Stimulated activated CD8-positive, alpha-beta memory T cell treated with anti-CD3 and anti-CD28 coated beads, Interleukin-12 subunit alpha, Interleukin-12 subunit beta, amount 100 ng/mL, for 1 hour (primary cell): ENCODE results near the gene JMJD8.
A peak's percentile ranks its signal among the peaks of the same experiment; 100 is the strongest.
"Not testable (repeated sequence)": the region's sequence is repeated elsewhere in the genome, so short reads cannot be mapped to it uniquely, and the experiment has no call there.

ENCODE experiments used
- DNase-seq: peaks from one replicate; pipeline ENCODE4 v3.0.0-alpha.2; 2020; ENCODE audit warnings: low read depth

JMJD8 gene

GRCh38 chr16:708959-709358, 24.8 kb upstream of the JMJD8 start:
- DNase-seq: no peak

DNA sequence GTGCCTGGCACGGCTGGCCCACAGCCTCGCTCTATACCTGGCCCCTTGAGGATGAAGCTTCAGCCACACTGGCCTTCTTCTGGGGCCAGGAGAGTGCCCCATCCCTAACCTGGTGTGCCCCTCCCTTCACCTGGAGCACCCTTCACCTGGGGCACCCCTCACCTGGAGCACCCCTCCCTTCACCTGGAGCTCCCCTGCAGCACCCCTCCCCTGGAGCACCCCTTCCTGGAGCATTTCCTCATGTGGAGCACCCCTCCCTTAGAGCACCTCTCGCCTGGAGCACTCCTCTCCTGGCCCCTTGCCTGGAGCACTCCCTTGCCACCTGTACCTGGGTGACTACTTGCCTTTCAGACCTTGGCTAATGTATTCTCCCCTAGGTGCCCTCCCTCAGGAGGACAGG, 23.9 kb upstream of the JMJD8 start:
- no peak for DNase-seq

GRCh38 chr16:707062-707538, 23.0 kb upstream of the JMJD8 start:
- DNase-seq: no peak

GRCh38 chr16:706189-707061, 22.3 kb upstream of the JMJD8 start:
- no peak for DNase-seq

- no peak for DNase-seq
Measured at GRCh38 chr16:705431-706188, 21.5 kb upstream of the JMJD8 start, which contains the start of gene FBXL16. Gene FBXL16 (minus strand): TSS chr16:705801. CDS start chr16:697405, 8,396 bp downstream.

DNA sequence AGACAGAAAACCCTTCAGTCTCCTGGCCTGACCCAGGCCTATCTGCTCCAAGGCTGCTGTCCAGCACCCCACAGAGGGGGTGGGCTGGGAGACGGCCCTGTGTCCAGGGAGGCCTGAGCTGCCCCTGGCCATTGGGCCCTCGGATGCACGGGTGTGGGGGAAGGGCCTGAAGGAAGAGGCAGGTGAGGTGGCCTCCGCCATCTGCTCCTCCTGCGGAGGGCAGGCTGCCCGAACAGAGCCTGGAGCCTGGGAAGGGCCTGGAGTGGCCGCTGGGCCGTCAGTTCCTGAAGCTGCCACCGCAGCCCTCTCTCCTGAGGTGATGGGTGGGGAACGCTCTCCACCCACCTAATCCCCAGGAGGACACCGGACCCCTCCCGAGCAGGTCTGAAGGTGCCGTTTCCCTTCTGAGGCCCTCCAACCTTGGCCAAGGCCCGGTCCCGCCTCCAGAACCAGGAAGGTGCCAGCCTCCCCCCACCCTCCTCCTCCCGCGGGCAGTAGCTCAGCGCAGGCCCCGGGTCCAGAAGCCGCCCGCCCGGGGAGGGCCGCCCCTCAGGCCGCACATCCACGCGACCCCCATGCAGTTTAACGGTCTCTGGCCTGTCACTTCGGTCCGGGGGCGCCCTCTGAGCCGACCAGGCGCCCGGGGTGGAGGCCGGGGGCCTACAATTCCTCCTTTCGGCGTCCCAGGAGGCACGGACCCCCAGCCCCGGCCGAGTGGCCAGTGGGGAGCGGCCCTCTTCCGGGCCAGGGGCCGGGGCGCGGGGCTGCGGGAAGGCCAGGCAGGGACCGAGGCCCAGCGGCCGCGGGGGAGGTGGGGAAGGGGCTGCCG, 20.6 kb upstream of the JMJD8 start:
- DNase-seq: no peak

GRCh38 chr16:704047-704446, 19.9 kb upstream of the JMJD8 start:
- no peak for DNase-seq

- DNase-seq: no peak
Measured at GRCh38 chr16:703406-703805, 19.3 kb upstream of the JMJD8 start.

GRCh38 chr16:702341-702740, 18.2 kb upstream of the JMJD8 start:
- DNase-seq: no peak

GRCh38 chr16:700684-701584, 16.8 kb upstream of the JMJD8 start:
- DNase-seq: no peak

GRCh38 chr16:698911-699671, 15.0 kb upstream of the JMJD8 start:
- no peak for DNase-seq

GRCh38 chr16:695355-696089, 11.4 kb upstream of the JMJD8 start:
- peak; percentile 38 for DNase-seq

DNA sequence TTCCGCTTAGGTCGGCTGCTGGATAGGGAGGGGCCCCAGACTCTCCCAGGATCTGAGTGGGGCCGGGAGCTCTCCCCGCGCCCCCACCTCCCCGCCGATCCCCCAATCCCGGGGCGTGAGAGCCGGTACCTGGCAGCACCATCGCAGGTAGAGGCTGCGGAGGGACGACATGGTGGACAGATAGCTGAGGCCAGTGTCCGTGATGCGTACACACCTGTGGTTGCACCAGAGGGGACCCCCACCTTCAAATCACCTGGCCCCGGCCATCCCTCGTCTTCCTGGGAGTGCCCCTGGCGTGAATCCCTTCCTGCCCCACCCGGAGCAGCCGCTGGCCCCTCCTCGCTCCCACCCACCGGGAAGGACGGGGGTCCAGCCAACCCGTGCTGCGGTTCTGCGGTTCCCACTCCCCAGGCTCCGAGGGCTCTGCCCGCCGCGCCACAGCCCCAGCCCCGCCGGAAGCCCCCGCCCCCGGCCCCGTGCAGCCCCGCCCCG, 10.8 kb upstream of the JMJD8 start:
- no peak for DNase-seq

DNA sequence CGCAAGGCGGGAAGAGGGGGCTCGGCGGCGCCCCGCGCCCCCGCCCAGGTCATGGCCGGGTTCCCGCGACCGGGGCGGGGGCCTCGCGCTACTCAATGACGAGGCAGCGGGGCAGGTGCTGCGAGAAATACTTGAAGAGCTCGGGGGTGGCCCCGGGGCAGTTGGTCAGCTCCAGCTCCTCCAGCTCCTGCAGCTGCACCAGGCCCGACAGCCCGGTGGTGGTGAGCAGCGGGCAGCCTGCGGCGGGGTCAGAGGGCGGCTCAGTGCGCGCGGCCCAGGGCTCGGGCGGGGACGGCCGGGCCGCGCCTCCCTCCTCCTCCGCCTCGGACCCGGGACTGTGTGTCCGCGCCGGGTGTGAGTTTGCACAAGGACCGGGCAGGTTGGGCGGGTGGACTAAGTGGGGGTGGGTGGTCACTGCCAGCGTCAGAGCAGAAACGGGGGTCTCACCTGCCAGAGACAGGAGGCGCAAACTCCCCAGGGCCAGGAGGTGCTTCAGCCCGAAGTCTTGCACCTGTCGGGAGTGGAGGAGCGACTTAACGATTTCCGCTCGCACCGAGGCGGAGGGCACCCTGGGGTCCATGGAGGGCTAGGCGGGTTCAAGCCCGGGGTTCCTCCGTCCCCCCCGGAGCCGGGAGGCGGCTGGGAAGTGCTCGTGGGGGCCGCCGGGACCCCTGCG, 10.2 kb upstream of the JMJD8 start:
- DNase-seq: no peak

DNA sequence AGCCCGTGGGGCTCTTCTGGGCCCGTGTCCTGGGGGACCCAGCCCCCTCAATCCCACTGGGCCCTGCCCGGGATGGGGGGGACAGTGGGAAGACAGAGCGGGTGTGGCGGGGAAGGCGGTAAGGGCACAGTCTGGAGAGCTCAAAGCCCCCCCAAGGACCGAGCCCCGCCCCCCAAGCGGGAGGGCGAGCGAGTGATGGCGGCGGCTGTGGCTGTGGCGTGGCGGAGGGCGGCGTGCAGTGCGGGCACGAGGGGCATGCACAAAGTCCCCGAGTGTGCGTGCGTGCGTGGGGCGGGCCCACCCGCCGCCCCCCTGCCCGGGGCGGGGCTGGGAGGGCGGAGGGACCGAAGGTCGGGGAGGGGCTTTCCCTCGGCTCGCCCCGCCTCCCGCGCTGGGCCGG, 9.6 kb upstream of the JMJD8 start:
- no peak for DNase-seq

GRCh38 chr16:693364-693763, 9.2 kb upstream of the JMJD8 start:
- no peak for DNase-seq

GRCh38 chr16:692356-693108, 8.4 kb upstream of the JMJD8 start:
- DNase-seq: no peak

- DNase-seq: not testable (repeated sequence)
Measured at GRCh38 chr16:691242-691641, 7.1 kb upstream of the JMJD8 start.
